Common myeloid progenitor, CD34-positive (primary cell): ENCODE results near the gene FHIT.
A peak's percentile ranks its signal among the peaks of the same experiment; 100 is the strongest.

Experiments used
- CTCF ChIA-PET: fragments of 350-600 bp; sonication (Branson Sonifier 250); formaldehyde crosslinking; loops from one replicate; lab custom pipeline; 2021; ENCODE audit warnings: antibody characterized with exemption; lab: Charles Lee
- POLR2A ChIA-PET: fragments of 350-600 bp; sonication (Branson Sonifier 250); formaldehyde crosslinking; loops from one replicate; lab custom pipeline; 2021; ENCODE audit warnings: antibody characterized with exemption; lab: Charles Lee
- DNase-seq, 3 donors: peaks; one replicate each; pipeline versions ENCODE4 v3.0.0 to v3.0.0-alpha.2; 2013
- H3K27ac ChIP-seq, 2 experiments: 1 replicate in 1 of 2; 2 replicates in 1 of 2; pipeline ENCODE4 v1.7.0; 2013; ENCODE audit warnings: inconsistent platforms in 2 of 2, low read length in 2 of 2, mild to moderate bottlenecking in 2 of 2, low read depth in 1 of 2, moderate library complexity in 1 of 2; ENCODE audit not compliant: severe bottlenecking in 2 of 2, insufficient read depth in 1 of 2, poor library complexity in 1 of 2
- H3K27me3 ChIP-seq, 5 experiments: replicated peaks in 2 of 5; 1 replicate in 3 of 5; 2 replicates in 2 of 5; pipeline versions ENCODE4 v1.6.1 to v1.7.0; 2013; ENCODE audit warnings: low read length in 4 of 5, mild to moderate bottlenecking in 2 of 5, moderate library complexity in 2 of 5, inconsistent platforms in 1 of 5; ENCODE audit not compliant: insufficient read depth in 5 of 5, control insufficient read depth in 4 of 5
- H3K36me3 ChIP-seq, 4 experiments: 1 replicate in 2 of 4; 2 replicates in 2 of 4; pipeline versions ENCODE4 v1.6.1 to v1.7.0; 2013; ENCODE audit warnings: low read length in 3 of 4, control low read depth in 1 of 4, mild to moderate bottlenecking in 1 of 4; ENCODE audit not compliant: control insufficient read depth in 4 of 4, insufficient read depth in 4 of 4
- H3K4me1 ChIP-seq, 4 experiments: 1 replicate in 3 of 4; 2 replicates in 1 of 4; pipeline versions ENCODE4 v1.6.1 to v1.7.1; 2013; ENCODE audit warnings: low read length in 3 of 4, mild to moderate bottlenecking in 3 of 4, control low read depth in 1 of 4, inconsistent platforms in 1 of 4, moderate library complexity in 1 of 4; ENCODE audit not compliant: control insufficient read depth in 4 of 4, insufficient read depth in 4 of 4; ENCODE audit errors: control extremely low read depth in 1 of 4
- H3K4me3 ChIP-seq, 7 experiments: 1 replicate in 4 of 7; 2 replicates in 3 of 7; pipeline versions ENCODE4 v1.5.1 to v1.7.0; 2013; ENCODE audit warnings: mild to moderate bottlenecking in 7 of 7, low read length in 6 of 7, moderate library complexity in 6 of 7, inconsistent platforms in 2 of 7, low read depth in 2 of 7, control low read depth in 1 of 7; ENCODE audit not compliant: insufficient read depth in 4 of 7, control insufficient read depth in 1 of 7; ENCODE audit errors: extremely low read depth in 1 of 7
- H3K9me3 ChIP-seq, 5 experiments: 1 replicate in 4 of 5; 2 replicates in 1 of 5; pipeline versions ENCODE4 v1.6.1 to v1.7.1; 2013; ENCODE audit warnings: low read length in 4 of 5, mild to moderate bottlenecking in 2 of 5, inconsistent platforms in 1 of 5, low read depth in 1 of 5, moderate library complexity in 1 of 5; ENCODE audit not compliant: control insufficient read depth in 4 of 5, insufficient read depth in 2 of 5; ENCODE audit errors: control extremely low read depth in 1 of 5
- WGBS: methylation state at CpG from one replicate; pipeline ENCODE4 v1.1.5; 2013; ENCODE audit not compliant: insufficient coverage; 5-methylcytosine and 5-hydroxymethylcytosine counted together

Gene FHIT

GRCh38 chr3:60182697-60183096, 1068.6 kb downstream of the FHIT start:
- WGBS, result no CpG with 5 or more reads among the region's 1 CpG
- H3K36me3 ChIP-seq, result no peaks in the 10 kb centered on the region
- no peak overlapping the region for H3K27ac ChIP-seq
- H3K4me3 ChIP-seq, result no peak overlapping the region
- ChIA-PET CTCF (interaction anchor here (0.7 kb wide), 1 partner anchor 15 kb away, joined by 3 read pairs; no protein-coding TSS in a partner anchor), POLR2A (no interaction called here)
- no peaks in the 10 kb centered on the region for H3K4me1 ChIP-seq
- no peak for DNase-seq
- no peaks in the 10 kb centered on the region for H3K9me3 ChIP-seq
- H3K27me3 ChIP-seq, result no peaks in the 10 kb centered on the region

- 100% methylated on average over 2 of the region's 8 CpGs for WGBS
- H3K9me3 ChIP-seq, result no peaks in the 10 kb centered on the region
- H3K4me1 ChIP-seq, result no peaks in the 10 kb centered on the region
- no peaks in the 10 kb centered on the region for H3K36me3 ChIP-seq
- no peak overlapping the region for H3K27ac ChIP-seq
- H3K27me3 ChIP-seq, result no peaks in the 10 kb centered on the region
- CTCF ChIA-PET, result no interaction called here
- no peak for DNase-seq
- POLR2A ChIA-PET, result no interaction called here
- no peak overlapping the region for H3K4me3 ChIP-seq
Measured at GRCh38 chr3:60178931-60179653, 1072.2 kb downstream of the FHIT start.

GRCh38 chr3:60177726-60178125, 1073.5 kb downstream of the FHIT start:
- WGBS, result no CpG with 5 or more reads among the region's 2 CpGs

GRCh38 chr3:60176614-60177013, 1074.6 kb downstream of the FHIT start:
- no peak for DNase-seq
- POLR2A ChIA-PET, result no interaction called here
- WGBS, result 98% methylated on average over 5 of the region's 6 CpGs

More at GRCh38 chr3:60177726-60178125, 1073.5 kb downstream of the FHIT start:
- ChIA-PET POLR2A (no interaction called here), CTCF (no interaction called here)
- DNase-seq, result no peak
- no peaks in the 10 kb centered on the region for H3K36me3 ChIP-seq
- H3K4me3 ChIP-seq, result no peak overlapping the region
- no peaks in the 10 kb centered on the region for H3K27me3 ChIP-seq
- H3K9me3 ChIP-seq, result no peaks in the 10 kb centered on the region
- no peak overlapping the region for H3K27ac ChIP-seq
- no peaks in the 10 kb centered on the region for H3K4me1 ChIP-seq

GRCh38 chr3:60175680-60176079, 1075.6 kb downstream of the FHIT start:
- Histone ChIP-seq H3K27me3 (no peaks in the 10 kb centered on the region), H3K4me3 (no peak overlapping the region), H3K4me1 (no peaks in the 10 kb centered on the region), H3K27ac (no peak overlapping the region), H3K36me3 (no peaks in the 10 kb centered on the region), H3K9me3 (no peaks in the 10 kb centered on the region)
- no CpG with 5 or more reads among the region's 3 CpGs for WGBS
- ChIA-PET CTCF (interaction anchor here (0.9 kb wide), 1 partner anchor 30 kb away, joined by 3 read pairs; no protein-coding TSS in a partner anchor), POLR2A (no interaction called here)
- DNase-seq, result no peak

More at GRCh38 chr3:60176614-60177013, 1074.6 kb downstream of the FHIT start:
- Histone ChIP-seq H3K4me3 (no peak overlapping the region), H3K27me3 (no peaks in the 10 kb centered on the region), H3K36me3 (no peaks in the 10 kb centered on the region), H3K27ac (no peak overlapping the region), H3K4me1 (no peaks in the 10 kb centered on the region), H3K9me3 (no peaks in the 10 kb centered on the region)
- CTCF ChIA-PET, result no interaction called here

- WGBS, result no CpG with 5 or more reads among the region's 5 CpGs
- Histone ChIP-seq H3K27ac (no peak overlapping the region), H3K9me3 (no peaks in the 10 kb centered on the region), H3K4me3 (no peak overlapping the region), H3K36me3 (no peaks in the 10 kb centered on the region), H3K4me1 (no peaks in the 10 kb centered on the region), H3K27me3 (no peaks in the 10 kb centered on the region)
- ChIA-PET CTCF (no interaction called here), POLR2A (no interaction called here)
- DNase-seq, result peak in 2 of 3 donors; percentile 7
Measured at GRCh38 chr3:60169755-60170154, 1081.5 kb downstream of the FHIT start.

GRCh38 chr3:60167186-60167585, 1084.1 kb downstream of the FHIT start:
- CTCF ChIA-PET, result no interaction called here
- H3K36me3 ChIP-seq, result no peaks in the 10 kb centered on the region
- no peaks in the 10 kb centered on the region for H3K4me1 ChIP-seq
- no peaks in the 10 kb centered on the region for H3K27me3 ChIP-seq
- POLR2A ChIA-PET, result no interaction called here
- no peak overlapping the region for H3K4me3 ChIP-seq
- H3K27ac ChIP-seq, result no peak overlapping the region
- H3K9me3 ChIP-seq, result no peaks in the 10 kb centered on the region
- no peak for DNase-seq
